ENCODE results near the gene FOXP1. TPM values are rescaled to one million over a fixed set of nuclear protein-coding genes. Genes with fewer than 3 reads are reported as not detected.

Gene FOXP1
- total RNA-seq, 1 experiment from 2014 or later, result 22.1 TPM

- H3K4me1 ChIP-seq (replicated peaks), result peaks cover 9% of the 10 kb centered on the region
- no peaks in the 10 kb centered on the region for H3K36me3 ChIP-seq
- no peaks in the 10 kb centered on the region for H3K27me3 ChIP-seq (replicated peaks)
- H3K27ac ChIP-seq, result no peak overlapping the region
- DNase-seq (ENCODE audit: low read depth in 1 of 2, low spot score in 2 of 2), result no peak
- no peak overlapping the region for H3K4me3 ChIP-seq
- H3K9me3 ChIP-seq (replicated peaks), result no peaks in the 10 kb centered on the region
Observed at GRCh38 chr3:71395470-71395869, 188.1 kb downstream of the FOXP1 start.

- Histone ChIP-seq H3K4me1 (replicated peaks) (peaks cover 19% of the 10 kb centered on the region), H3K9me3 (replicated peaks) (no peaks in the 10 kb centered on the region), H3K27ac (no peak overlapping the region), H3K4me3 (no peak overlapping the region), H3K27me3 (replicated peaks) (no peaks in the 10 kb centered on the region), H3K36me3 (no peaks in the 10 kb centered on the region)
- DNase-seq (ENCODE audit: low read depth in 1 of 2, low spot score in 2 of 2), result no peak
Observed at GRCh38 chr3:71393745-71394144, 189.8 kb downstream of the FOXP1 start.

- Histone ChIP-seq H3K9me3 (replicated peaks) (no peaks in the 10 kb centered on the region), H3K36me3 (no peaks in the 10 kb centered on the region), H3K4me3 (no peak overlapping the region), H3K27ac (no peak overlapping the region), H3K4me1 (replicated peaks) (peaks cover 19% of the 10 kb centered on the region), H3K27me3 (replicated peaks) (no peaks in the 10 kb centered on the region)
- no peak for DNase-seq (ENCODE audit: low read depth in 1 of 2, low spot score in 2 of 2)
Observed at GRCh38 chr3:71393093-71393492, 190.4 kb downstream of the FOXP1 start.

GRCh38 chr3:71392251-71392650, 191.3 kb downstream of the FOXP1 start:
- Histone ChIP-seq H3K9me3 (replicated peaks) (no peaks in the 10 kb centered on the region), H3K4me1 (replicated peaks) (peaks cover 19% of the 10 kb centered on the region), H3K27ac (no peak overlapping the region), H3K36me3 (no peaks in the 10 kb centered on the region), H3K27me3 (replicated peaks) (no peaks in the 10 kb centered on the region), H3K4me3 (no peak overlapping the region)
- no peak for DNase-seq (ENCODE audit: low read depth in 1 of 2, low spot score in 2 of 2)

- Histone ChIP-seq H3K27ac (no peak overlapping the region), H3K9me3 (replicated peaks) (no peaks in the 10 kb centered on the region), H3K4me3 (no peak overlapping the region), H3K36me3 (no peaks in the 10 kb centered on the region), H3K4me1 (replicated peaks) (peaks cover 19% of the 10 kb centered on the region), H3K27me3 (replicated peaks) (no peaks in the 10 kb centered on the region)
- DNase-seq (ENCODE audit: low read depth in 1 of 2, low spot score in 2 of 2), result no peak
Observed at GRCh38 chr3:71391361-71391760, 192.2 kb downstream of the FOXP1 start.

GRCh38 chr3:71389911-71390573, 193.5 kb downstream of the FOXP1 start:
- no peaks in the 10 kb centered on the region for H3K9me3 ChIP-seq (replicated peaks)
- H3K27ac ChIP-seq, result peak overlapping the region; percentile 43
- peaks cover 19% of the 10 kb centered on the region for H3K4me1 ChIP-seq (replicated peaks)
- DNase-seq (ENCODE audit: low read depth in 1 of 2, low spot score in 2 of 2), result peak in 1 of 2 experiments; percentile 49
- 0 out of 2 replicates have a peak overlapping the region, but pooled peaks have one; percentile 15 for H3K4me3 ChIP-seq
- no peaks in the 10 kb centered on the region for H3K27me3 ChIP-seq (replicated peaks)
- H3K36me3 ChIP-seq, result no peaks in the 10 kb centered on the region

- H3K4me1 ChIP-seq (replicated peaks), result peaks cover 19% of the 10 kb centered on the region
- H3K27me3 ChIP-seq (replicated peaks), result no peaks in the 10 kb centered on the region
- no peak for DNase-seq (ENCODE audit: low read depth in 1 of 2, low spot score in 2 of 2)
- no peak overlapping the region for H3K27ac ChIP-seq
- H3K9me3 ChIP-seq (replicated peaks), result no peaks in the 10 kb centered on the region
- no peaks in the 10 kb centered on the region for H3K36me3 ChIP-seq
- no peak overlapping the region for H3K4me3 ChIP-seq
Observed at GRCh38 chr3:71389191-71389590, 194.3 kb downstream of the FOXP1 start.

- Histone ChIP-seq H3K27ac (no peak overlapping the region), H3K9me3 (replicated peaks) (no peaks in the 10 kb centered on the region), H3K4me3 (no peak overlapping the region), H3K4me1 (replicated peaks) (peaks cover 19% of the 10 kb centered on the region), H3K27me3 (replicated peaks) (no peaks in the 10 kb centered on the region), H3K36me3 (no peaks in the 10 kb centered on the region)
- DNase-seq (ENCODE audit: low read depth in 1 of 2, low spot score in 2 of 2), result no peak
Observed at GRCh38 chr3:71388535-71389120, 194.9 kb downstream of the FOXP1 start.

- DNase-seq (ENCODE audit: low read depth in 1 of 2, low spot score in 2 of 2), result no peak
- H3K9me3 ChIP-seq (replicated peaks), result no peaks in the 10 kb centered on the region
Observed at GRCh38 chr3:71387586-71387985, 195.9 kb downstream of the FOXP1 start.

GRCh38 chr3:71384837-71385716, 198.5 kb downstream of the FOXP1 start:
- H3K4me3 ChIP-seq, result no peak overlapping the region
- no peaks in the 10 kb centered on the region for H3K9me3 ChIP-seq (replicated peaks)
- H3K27me3 ChIP-seq (replicated peaks), result no peaks in the 10 kb centered on the region
- H3K4me1 ChIP-seq (replicated peaks), result peaks cover 6% of the 10 kb centered on the region
- H3K27ac ChIP-seq, result no peak overlapping the region
- no peaks in the 10 kb centered on the region for H3K36me3 ChIP-seq
- DNase-seq (ENCODE audit: low read depth in 1 of 2, low spot score in 2 of 2), result no peak

More at GRCh38 chr3:71387586-71387985, 195.9 kb downstream of the FOXP1 start:
- Histone ChIP-seq H3K27me3 (replicated peaks) (no peaks in the 10 kb centered on the region), H3K27ac (no peak overlapping the region), H3K36me3 (no peaks in the 10 kb centered on the region), H3K4me1 (replicated peaks) (peaks cover 19% of the 10 kb centered on the region), H3K4me3 (no peak overlapping the region)

- DNase-seq (ENCODE audit: low read depth in 1 of 2, low spot score in 2 of 2), result no peak
Observed at GRCh38 chr3:71384388-71384787, 199.1 kb downstream of the FOXP1 start.

GRCh38 chr3:71380096-71380495, 203.4 kb downstream of the FOXP1 start:
- Histone ChIP-seq H3K4me3 (no peak overlapping the region), H3K36me3 (no peaks in the 10 kb centered on the region), H3K4me1 (replicated peaks) (peaks cover 5% of the 10 kb centered on the region; the same call in 1 of the 2 replicates), H3K27me3 (replicated peaks) (no peaks in the 10 kb centered on the region), H3K27ac (no peak overlapping the region), H3K9me3 (replicated peaks) (no peaks in the 10 kb centered on the region)
- no peak for DNase-seq (ENCODE audit: low read depth in 1 of 2, low spot score in 2 of 2)

More at GRCh38 chr3:71384388-71384787, 199.1 kb downstream of the FOXP1 start:
- Histone ChIP-seq H3K9me3 (replicated peaks) (no peaks in the 10 kb centered on the region), H3K27me3 (replicated peaks) (no peaks in the 10 kb centered on the region), H3K4me1 (replicated peaks) (peaks cover 5% of the 10 kb centered on the region), H3K4me3 (no peak overlapping the region), H3K36me3 (no peaks in the 10 kb centered on the region), H3K27ac (no peak overlapping the region)

- no peak overlapping the region for H3K4me3 ChIP-seq
- H3K27ac ChIP-seq, result no peak overlapping the region
- DNase-seq (ENCODE audit: low read depth in 1 of 2, low spot score in 2 of 2), result no peak
- H3K36me3 ChIP-seq, result no peaks in the 10 kb centered on the region
- no peaks in the 10 kb centered on the region for H3K27me3 ChIP-seq (replicated peaks)
- H3K4me1 ChIP-seq (replicated peaks), result peaks cover 5% of the 10 kb centered on the region; the same call in 1 of the 2 replicates
- no peaks in the 10 kb centered on the region for H3K9me3 ChIP-seq (replicated peaks)
Observed at GRCh38 chr3:71378509-71378908, 205.0 kb downstream of the FOXP1 start.

- no peak for DNase-seq (ENCODE audit: low read depth in 1 of 2, low spot score in 2 of 2)
Observed at GRCh38 chr3:71376911-71377310, 206.6 kb downstream of the FOXP1 start.

More at GRCh38 chr3:71376911-71377310, 206.6 kb downstream of the FOXP1 start:
- H3K27me3 ChIP-seq (replicated peaks), result no peaks in the 10 kb centered on the region
- peaks cover 5% of the 10 kb centered on the region; the same call in 1 of the 2 replicates for H3K4me1 ChIP-seq (replicated peaks)
- H3K36me3 ChIP-seq, result no peaks in the 10 kb centered on the region
- H3K4me3 ChIP-seq, result no peak overlapping the region
- no peak overlapping the region for H3K27ac ChIP-seq
- no peaks in the 10 kb centered on the region for H3K9me3 ChIP-seq (replicated peaks)
